Motor neuron (in vitro differentiated cells): ENCODE measurements around the gene VCX3B. TPM values are rescaled to one million over a fixed set of nuclear protein-coding genes. Genes with fewer than 3 reads are reported as not detected.
"Not testable (repeated sequence)": the region's sequence is repeated elsewhere in the genome, so short reads cannot be mapped to it uniquely, and the experiment has no call there.

ENCODE experiments used
- ATAC-seq, 8 experiments: fragments of 200-7000 bp; cut with Tn5 transposase; replicated peaks in 6 of 8; 2 replicates each; pipeline ENCODE4 v1.8.0; 2021; ENCODE audit warnings: mild to moderate bottlenecking in 8 of 8, moderate library complexity in 8 of 8
- H3K27ac ChIP-seq, 2 donors: fragments of 250-450 bp; sonication (Bioruptor Pico); 2 replicates each; pipeline ENCODE4 v1.9.0; 2021; ENCODE audit warnings: antibody characterized with exemption in 2 of 2, mild to moderate bottlenecking in 2 of 2, moderate library complexity in 1 of 2
- H3K4me1 ChIP-seq, 2 donors: fragments of 250-450 bp; sonication (Bioruptor Pico); replicated peaks in 1 of 2; 2 replicates each; pipeline ENCODE4 v1.6.1; 2021; ENCODE audit warnings: antibody characterized with exemption in 2 of 2, mild to moderate bottlenecking in 2 of 2, moderate library complexity in 1 of 2
- H3K4me3 ChIP-seq, 5 donors: fragments of 250-450 bp; sonication (Bioruptor Pico); 2 replicates each; pipeline ENCODE4 v1.9.0; 2021; ENCODE audit warnings: antibody characterized with exemption in 5 of 5, mild to moderate bottlenecking in 5 of 5, moderate library complexity in 4 of 5
- WGBS, 10 experiments: fragments of 450-650 bp; shearing (Covaris generic); methylation state at CpG; one replicate each; pipeline ENCODE4 v1.0.0; 2022; 5-methylcytosine and 5-hydroxymethylcytosine counted together
- in situ Hi-C, 9 experiments: fragments of 400-800 bp; cut with MboI; loops; one replicate each; pipeline ENCODE4 v1.15.0; 2021; ENCODE audit warnings: low sequenced_read_pairs in 9 of 9, low pct_unique_long_range_greater_than_20kb in 2 of 9; ENCODE audit not compliant: unreplicated experiment in 9 of 9
- total RNA-seq, 8 experiments: library from RNA; unstranded; fragments of 300-600 nt; gene quantifications; 2 replicates each; pipeline versions ENCODE4 v1.2.3 to v1.2.4, GENCODE V29; 2022

VCX3B gene
- total RNA-seq, 8 experiments from 2014 or later: 0.36 to 1.7 (median 0.50) TPM; not detected in 3

GRCh38 chrX:8495036-8495435, 30.4 kb downstream of the VCX3B start:
- ATAC-seq, H3K4me1 ChIP-seq, H3K27ac ChIP-seq, H3K4me3 ChIP-seq, in situ Hi-C loops: not testable (repeated sequence)
- 17 to 100% (median 95%) methylated on average over 1 to 2 of the region's 4 CpGs; no CpG with 5 or more reads in 7 of the 10 experiments for WGBS, 10 experiments

GRCh38 chrX:8500203-8500602, 35.6 kb downstream of the VCX3B start:
- in situ Hi-C loops: no loop called here

GRCh38 chrX:8502101-8502500, 37.5 kb downstream of the VCX3B start:
- H3K27ac ChIP-seq, in situ Hi-C loops, ATAC-seq, H3K4me1 ChIP-seq, H3K4me3 ChIP-seq: not testable (repeated sequence)
- WGBS, 10 experiments: 66 to 96% (median 87%) methylated on average over 4 to 9 of the region's 21 CpGs; no CpG with 5 or more reads in 6 of the 10 experiments

More at GRCh38 chrX:8500203-8500602, 35.6 kb downstream of the VCX3B start:
- H3K4me1 ChIP-seq: no peaks in the 10 kb centered on the region
- no peak for ATAC-seq
- no peak overlapping the region for H3K27ac ChIP-seq
- 62 to 100% (median 95%) methylated on average over 1 to 4 of the region's 4 CpGs; no CpG with 5 or more reads in 7 of the 10 experiments for WGBS, 10 experiments
- H3K4me3 ChIP-seq: no peak overlapping the region

- 0 to 100% (median 87%) methylated on average over 1 to 5 of the region's 6 CpGs; no CpG with 5 or more reads in 1 of the 10 experiments for WGBS, 10 experiments
- Histone ChIP-seq H3K27ac (no peak overlapping the region), H3K4me3 (no peak overlapping the region), H3K4me1 (no peaks in the 10 kb centered on the region)
- in situ Hi-C loops: no loop called here
- ATAC-seq: no peak
These were observed 39.8 kb downstream of the VCX3B start for GRCh38 chrX:8504451-8504850.
